ENCODE results near the gene RNF31. TPM values are rescaled to one million over a fixed set of nuclear protein-coding genes. Genes with fewer than 3 reads are reported as not detected.

RNF31 gene
- total RNA-seq, 4 donors from 2014 or later, result 26.8 to 35.6 (median 32.4) TPM

GRCh38 chr14:24139272-24139934 lies 7.9 kb upstream of the RNF31 start:
- Histone ChIP-seq H3K4me1 (peaks cover 38 to 76% (median 46%) of the 10 kb centered on the region in 3 donors), H3K36me3 (peaks cover 17 to 40% (median 17%) of the 10 kb centered on the region in 3 donors), H3K27me3 (no peaks in the 10 kb centered on the region), H3K27ac (peak overlapping the region in 3 of 4 donors; percentile 37 to 96 (median 95)), H3K9me3 (no peaks in the 10 kb centered on the region), H3K4me3 (peak overlapping the region in 1 of 4 donors; percentile 84)
- TF ChIP-seq POLR2A (IDR thresholded peaks at IDR 0.05), result no peak
- TF ChIP-seq, protein P1, sequence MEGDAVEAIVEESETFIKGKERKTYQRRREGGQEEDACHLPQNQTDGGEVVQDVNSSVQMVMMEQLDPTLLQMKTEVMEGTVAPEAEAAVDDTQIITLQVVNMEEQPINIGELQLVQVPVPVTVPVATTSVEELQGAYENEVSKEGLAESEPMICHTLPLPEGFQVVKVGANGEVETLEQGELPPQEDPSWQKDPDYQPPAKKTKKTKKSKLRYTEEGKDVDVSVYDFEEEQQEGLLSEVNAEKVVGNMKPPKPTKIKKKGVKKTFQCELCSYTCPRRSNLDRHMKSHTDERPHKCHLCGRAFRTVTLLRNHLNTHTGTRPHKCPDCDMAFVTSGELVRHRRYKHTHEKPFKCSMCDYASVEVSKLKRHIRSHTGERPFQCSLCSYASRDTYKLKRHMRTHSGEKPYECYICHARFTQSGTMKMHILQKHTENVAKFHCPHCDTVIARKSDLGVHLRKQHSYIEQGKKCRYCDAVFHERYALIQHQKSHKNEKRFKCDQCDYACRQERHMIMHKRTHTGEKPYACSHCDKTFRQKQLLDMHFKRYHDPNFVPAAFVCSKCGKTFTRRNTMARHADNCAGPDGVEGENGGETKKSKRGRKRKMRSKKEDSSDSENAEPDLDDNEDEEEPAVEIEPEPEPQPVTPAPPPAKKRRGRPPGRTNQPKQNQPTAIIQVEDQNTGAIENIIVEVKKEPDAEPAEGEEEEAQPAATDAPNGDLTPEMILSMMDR (IDR thresholded peaks at IDR 0.05), result no peak
- 82 to 89% methylated on average over 7 to 9 of the region's 9 CpGs for WGBS, 2 donors
- intact Hi-C loops (cut with DNase I), result no loop called here
- DNase-seq, result no peak

DNA sequence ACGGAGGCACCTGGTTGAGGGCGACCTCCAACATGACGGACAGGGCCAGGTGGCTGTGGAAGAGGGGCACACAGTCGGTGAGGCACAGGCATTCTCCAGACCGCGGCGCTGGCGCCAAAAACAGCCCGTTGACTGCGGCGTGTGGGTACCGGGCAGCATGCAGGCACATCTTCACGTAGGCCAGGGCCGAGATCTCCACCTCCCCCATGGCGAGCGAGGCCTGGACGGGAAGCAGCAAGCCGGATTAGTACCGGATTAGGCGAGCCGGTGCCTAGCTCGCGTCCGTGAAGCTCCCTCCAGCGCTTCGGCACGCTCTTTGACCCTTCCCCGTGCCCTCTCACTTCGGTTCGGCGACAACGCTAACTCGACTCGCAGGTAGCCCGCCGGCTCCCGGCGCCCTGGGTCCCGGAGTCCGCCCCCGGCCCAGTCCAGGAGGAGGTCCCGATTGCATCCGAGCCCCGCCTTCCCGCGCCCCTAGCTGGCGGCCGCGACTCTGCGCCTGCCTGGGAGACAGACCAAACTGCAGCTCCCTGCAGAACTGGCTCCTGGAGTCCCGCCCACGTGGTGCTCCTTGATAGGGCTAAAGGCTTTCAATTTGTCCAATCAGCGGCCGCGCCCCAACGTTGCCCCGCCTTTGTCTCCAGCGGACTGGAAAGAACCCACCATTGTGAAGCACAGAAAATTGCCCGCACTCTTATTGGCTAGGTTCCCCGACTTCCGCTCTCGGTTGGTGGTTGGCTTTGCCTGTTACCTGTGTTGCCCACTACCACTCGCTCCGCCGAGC lies 6.0 kb upstream of the RNF31 start, which contains the start of gene EMC9:
Gene EMC9, minus strand, starts transcription at position 495 of the 784 bp plus-strand sequence. Its CDS starts 287 bp downstream, at position 208.
- DNase-seq, result peak; percentile 98
- H3K4me3 ChIP-seq, result peak within 1 kb of the TSS; percentile 55 to 84 (median 80)
- no peaks in the 10 kb centered on the region for H3K27me3 ChIP-seq
- H3K9me3 ChIP-seq, result no peaks in the 10 kb centered on the region
- WGBS, 2 donors, result 1% methylated on average over 13 to 19 of the region's 65 CpGs
- H3K4me1 ChIP-seq, result peaks cover 48 to 86% (median 56%) of the 10 kb centered on the region in 3 donors
- peak within 1 kb of the TSS; percentile 89 to 96 (median 96) for H3K27ac ChIP-seq
- TF ChIP-seq POLR2A (IDR thresholded peaks at IDR 0.05), result peak in 3 of 4 donors; percentile 27 to 91 (median 67)
- TF ChIP-seq, protein P1 (IDR thresholded peaks at IDR 0.05), result peak; percentile 27 to 90 (median 80)
- peaks cover 17 to 40% (median 17%) of the 10 kb centered on the region in 3 donors for H3K36me3 ChIP-seq
- intact Hi-C loops (cut with DNase I), result no loop called here

DNA sequence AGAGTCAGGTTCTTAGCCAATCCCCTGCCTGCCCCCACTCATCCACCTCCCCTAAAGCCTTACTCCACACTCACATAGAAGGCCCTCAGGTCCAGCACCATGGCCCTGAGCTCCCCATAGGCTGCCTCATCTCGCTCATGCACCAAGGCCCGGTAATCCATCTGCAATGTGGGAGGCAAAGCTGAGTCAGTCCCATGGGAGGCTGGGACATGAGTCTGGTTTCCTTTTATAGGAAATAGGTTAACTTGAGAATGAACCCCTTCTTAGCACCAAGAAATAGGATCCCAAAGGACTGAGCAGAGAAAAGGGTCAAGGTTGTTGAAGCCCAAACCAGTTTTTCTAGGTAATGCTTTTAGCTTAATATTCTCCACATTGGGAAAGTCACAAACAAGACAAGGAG lies 3.8 kb upstream of the RNF31 start:
- Histone ChIP-seq H3K4me1 (peaks cover 41 to 73% (median 44%) of the 10 kb centered on the region in 3 donors), H3K36me3 (peaks cover 7 to 28% (median 8%) of the 10 kb centered on the region in 3 donors), H3K27me3 (no peaks in the 10 kb centered on the region), H3K4me3 (no peak overlapping the region), H3K9me3 (no peaks in the 10 kb centered on the region), H3K27ac (peak overlapping the region in 1 of 4 donors; percentile 16)
- intact Hi-C loops (cut with DNase I), result no loop called here
- TF ChIP-seq, protein P1 (IDR thresholded peaks at IDR 0.05), result no peak
- no peak for TF ChIP-seq POLR2A (IDR thresholded peaks at IDR 0.05)
- DNase-seq, result no peak
- WGBS, 2 donors, result 80% methylated on average over 1 to 2 of the region's 2 CpGs

GRCh38 chr14:24144451-24144850 lies 2.8 kb upstream of the RNF31 start:
- DNase-seq, result no peak
- Histone ChIP-seq H3K27me3 (no peaks in the 10 kb centered on the region), H3K9me3 (no peaks in the 10 kb centered on the region), H3K4me3 (no peak overlapping the region), H3K27ac (no peak overlapping the region), H3K4me1 (peaks cover 37 to 73% (median 41%) of the 10 kb centered on the region in 3 donors), H3K36me3 (peaks cover 0 to 28% (median 1%) of the 10 kb centered on the region in 3 donors)
- TF ChIP-seq POLR2A (IDR thresholded peaks at IDR 0.05), result no peak
- TF ChIP-seq, protein P1 (IDR thresholded peaks at IDR 0.05), result no peak
- 87 to 92% methylated on average over 1 of the region's 1 CpG for WGBS, 2 donors
- intact Hi-C loops (cut with DNase I), result no loop called here

All from esophagus squamous epithelium (tissue), 5 donors.